NCI-H146 treated with DMSO at 0.1 percent for 48 hours (cell line): ENCODE data around the gene ANKH.
"Not testable (repeated sequence)": the region's sequence is repeated elsewhere in the genome, so short reads cannot be mapped to it uniquely, and the experiment has no call there.

Experiments
- DNase-seq: peaks from one replicate; lab custom pipeline; 2025; ENCODE audit not compliant: unreplicated experiment; lab: John Stamatoyannopoulos, UW

Gene ANKH

GRCh38 chr5:14859150-14859549 lies 12.4 kb downstream of the ANKH start:
- DNase-seq: no peak

- no peak for DNase-seq
Observed at GRCh38 chr5:14855366-14855765, 16.2 kb downstream of the ANKH start.

GRCh38 chr5:14854799-14855198 lies 16.8 kb downstream of the ANKH start:
- no peak for DNase-seq

DNA sequence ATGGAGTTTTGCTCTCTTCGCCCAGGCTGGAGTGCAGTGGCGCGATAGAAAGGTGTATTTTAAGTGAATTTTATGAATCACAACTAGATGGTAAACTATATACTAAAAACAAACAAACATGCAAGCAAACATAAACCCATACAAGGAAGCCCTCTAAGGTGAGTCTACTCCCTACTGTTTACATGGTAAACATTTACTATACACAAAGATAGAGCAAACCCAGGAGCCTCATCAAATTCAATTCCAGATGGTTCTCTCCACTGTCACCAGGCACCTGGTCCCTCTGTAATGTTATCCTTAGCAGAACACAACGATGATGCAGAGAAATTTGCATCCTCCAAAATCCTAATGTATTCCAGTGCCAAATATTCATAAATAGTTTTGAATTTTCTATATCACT lies 17.9 kb downstream of the ANKH start:
- no peak for DNase-seq

DNA sequence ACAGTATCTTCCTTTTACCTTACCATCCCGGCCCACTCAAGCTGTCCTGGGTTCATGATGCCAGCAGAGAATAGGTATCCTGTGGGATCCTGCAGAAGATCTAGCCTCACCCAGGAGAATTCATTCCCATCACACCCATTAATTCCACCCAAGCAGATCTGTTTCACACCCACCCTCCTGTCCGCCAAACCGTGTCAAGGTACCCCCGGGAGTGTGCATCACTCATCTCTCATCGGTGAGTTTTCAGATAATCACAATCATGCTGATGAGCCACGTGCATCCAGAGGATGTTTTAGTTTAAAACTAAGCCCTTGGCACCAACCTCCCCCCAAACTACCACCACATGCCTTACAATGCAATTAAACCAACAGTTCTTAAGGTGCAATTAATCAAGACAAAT lies 18.8 kb downstream of the ANKH start:
- no peak for DNase-seq

DNA sequence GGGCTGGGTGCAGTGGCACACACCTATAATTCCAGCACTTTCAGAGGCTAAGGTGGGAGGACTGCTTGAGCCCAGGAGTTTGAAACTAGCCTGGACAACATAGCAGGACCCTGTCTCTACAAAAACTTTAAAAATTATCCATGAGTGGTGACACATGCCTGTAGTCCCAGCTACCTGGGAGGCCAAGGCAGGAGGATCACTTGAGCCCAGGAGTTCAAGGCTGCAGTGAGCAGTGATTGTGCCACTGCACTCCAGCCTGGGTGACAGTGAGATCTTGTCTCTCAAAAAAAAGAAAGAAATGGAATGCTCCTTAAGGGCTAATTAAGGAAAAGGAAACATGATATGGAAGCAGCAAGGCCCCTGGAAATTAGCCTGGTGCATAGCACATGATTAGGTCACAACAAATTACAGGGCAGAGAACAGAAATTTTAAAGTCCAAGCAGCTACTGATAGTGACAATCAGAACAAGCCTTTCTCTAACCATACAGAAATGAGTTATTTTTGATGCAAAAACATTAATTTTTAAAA lies 19.5 kb downstream of the ANKH start:
- no peak for DNase-seq

DNA sequence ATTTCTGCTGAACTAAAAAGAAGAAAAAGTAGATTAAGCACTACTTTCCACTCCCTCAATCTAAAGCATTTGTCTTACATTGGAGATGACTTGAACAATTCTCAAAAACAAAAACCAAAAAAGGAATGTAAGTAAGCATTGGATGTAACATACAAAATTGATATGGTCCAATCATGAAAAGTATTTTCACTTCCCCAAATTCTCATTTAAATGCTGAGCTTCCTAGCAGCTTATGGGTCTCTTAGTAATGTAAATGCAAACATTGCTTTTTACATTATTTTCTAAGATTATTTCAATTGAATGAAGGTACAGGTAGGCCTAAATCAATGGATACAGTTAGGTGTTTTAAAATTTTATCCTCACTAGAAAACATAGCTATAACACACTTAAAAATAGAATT lies 20.0 kb downstream of the ANKH start:
- DNase-seq: no peak

- no peak for DNase-seq
Observed at GRCh38 chr5:14851050-14851419, 20.5 kb downstream of the ANKH start.

DNA sequence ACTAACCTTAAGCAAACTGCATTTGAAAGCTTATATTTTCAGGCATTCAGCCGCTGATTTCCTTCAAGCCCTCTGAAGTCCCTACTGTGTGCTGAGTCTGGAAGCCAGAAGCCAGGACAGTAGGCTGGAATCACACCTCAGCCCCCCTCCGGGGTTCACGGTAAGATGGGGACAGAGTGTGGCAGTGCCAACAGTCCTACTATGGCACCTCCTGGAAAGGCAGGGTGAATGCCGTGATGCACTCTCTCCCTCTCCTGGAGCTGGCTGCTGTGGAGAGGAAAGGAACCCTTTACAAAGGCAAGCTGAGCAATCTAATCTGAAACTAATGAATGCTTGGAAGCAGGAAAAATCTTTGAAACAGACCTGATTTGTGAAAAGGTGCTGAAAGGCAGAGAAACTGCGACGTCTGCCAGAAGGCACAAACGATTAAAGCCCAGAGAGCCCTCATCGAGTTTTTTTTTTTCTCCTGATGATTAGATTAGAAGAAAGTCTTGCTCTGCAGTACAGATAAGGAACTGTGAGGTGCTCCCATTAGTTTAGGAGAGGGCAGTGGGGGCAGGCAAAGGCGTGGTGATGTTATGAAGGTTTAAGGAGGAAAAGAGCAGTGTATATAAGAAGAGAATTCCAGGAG lies 21.0 kb downstream of the ANKH start:
- DNase-seq: no peak

- no peak for DNase-seq
Observed at GRCh38 chr5:14849516-14850294, 21.9 kb downstream of the ANKH start.

- not testable (repeated sequence) for DNase-seq
Observed at GRCh38 chr5:14848942-14849341, 22.6 kb downstream of the ANKH start.

- no peak for DNase-seq
Observed at GRCh38 chr5:14848385-14848784, 23.2 kb downstream of the ANKH start.

DNA sequence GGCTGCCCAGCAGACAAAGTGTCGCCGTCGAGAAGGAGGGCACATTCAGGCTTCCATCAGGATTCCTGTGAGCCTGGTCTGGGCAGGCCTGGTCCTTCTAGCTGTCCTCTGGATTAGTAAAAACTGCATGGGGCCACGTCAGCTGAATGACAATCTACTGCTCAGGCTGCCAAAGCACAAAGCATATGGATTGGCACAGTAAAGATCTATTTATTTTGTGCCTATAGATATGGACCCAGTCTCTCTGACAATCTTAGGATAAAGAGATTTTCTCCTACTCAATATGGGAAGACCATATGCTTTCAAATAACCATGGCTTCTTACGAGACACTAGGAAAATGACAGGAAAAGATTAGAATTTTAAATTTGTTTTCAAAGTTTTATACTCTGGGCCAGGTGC lies 24.1 kb downstream of the ANKH start:
- no peak for DNase-seq

GRCh38 chr5:14842117-14842516 lies 29.5 kb downstream of the ANKH start:
- peak; percentile 63 for DNase-seq

- no peak for DNase-seq
Observed at GRCh38 chr5:14840624-14841023, 31.0 kb downstream of the ANKH start.

- no peak for DNase-seq
Observed at GRCh38 chr5:14838396-14839319, 32.9 kb downstream of the ANKH start.

- not testable (repeated sequence) for DNase-seq
Observed at GRCh38 chr5:14837423-14838122, 34.0 kb downstream of the ANKH start.

DNA sequence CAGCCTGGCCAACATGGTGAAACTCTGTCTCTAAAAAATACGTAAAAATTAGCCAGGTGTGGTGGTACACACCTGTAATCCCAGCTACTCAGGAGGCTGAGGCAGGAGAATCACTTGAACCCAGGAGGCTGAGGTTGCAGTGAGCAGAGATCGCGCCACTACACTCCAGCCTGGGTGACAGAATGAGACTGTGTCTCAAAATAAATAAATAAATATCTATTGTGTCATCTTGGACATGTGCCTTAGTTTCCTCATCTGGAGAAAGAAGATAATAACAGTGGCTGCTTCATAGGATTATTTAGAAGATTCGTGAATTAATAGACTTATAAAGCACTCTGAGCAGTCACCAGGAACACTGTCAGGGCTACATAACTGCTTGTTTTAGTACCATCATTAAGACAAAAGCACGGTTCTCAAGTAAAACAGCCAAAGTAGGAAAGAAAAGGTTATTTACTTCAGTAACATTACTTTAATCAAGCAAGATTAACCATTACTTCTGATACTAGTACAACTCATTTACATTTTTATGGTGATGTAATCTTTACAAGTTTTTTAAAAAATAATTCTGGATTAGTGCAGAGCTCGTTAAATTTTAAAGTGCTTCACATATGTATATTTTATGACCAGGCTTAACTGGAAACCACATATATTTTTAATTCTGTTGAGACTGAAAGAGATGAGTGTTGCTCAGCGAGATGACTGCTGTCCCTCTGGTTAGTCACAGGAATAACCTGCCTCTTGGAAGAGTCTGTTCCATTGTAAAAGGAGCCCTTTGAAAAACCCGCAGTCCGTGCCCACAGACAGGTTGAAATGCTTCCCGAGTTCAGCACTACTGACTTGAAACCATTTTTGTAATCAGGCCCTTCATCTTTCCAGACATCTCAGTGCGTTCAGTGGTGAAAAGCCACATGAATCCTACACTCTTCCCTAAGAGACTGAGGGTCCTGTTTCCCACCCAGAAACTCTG lies 36.7 kb downstream of the ANKH start:
- no peak for DNase-seq

DNA sequence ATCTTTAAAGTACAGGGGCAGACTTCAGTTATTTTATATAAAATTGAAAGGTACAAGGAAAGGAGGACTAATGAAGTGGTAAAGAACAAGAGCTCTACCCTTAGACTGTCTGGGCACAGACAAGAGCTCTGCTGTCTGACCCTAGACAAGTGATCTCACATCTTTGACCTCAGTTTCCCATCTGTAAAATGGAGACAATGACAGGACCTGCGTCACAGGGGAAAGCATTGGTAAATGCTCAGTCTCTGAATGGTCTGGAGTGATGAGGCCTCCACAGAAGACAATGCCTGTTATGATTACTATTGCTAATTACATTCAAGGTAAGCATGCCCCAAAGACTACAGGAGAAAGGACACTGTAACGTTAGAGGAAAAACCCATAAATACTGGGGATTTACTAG lies 37.5 kb downstream of the ANKH start:
- no peak for DNase-seq

GRCh38 chr5:14831006-14831338 lies 40.6 kb downstream of the ANKH start:
- no peak for DNase-seq
